Measurements from ENCODE around the gene POLR1D.

Gene POLR1D

DNA sequence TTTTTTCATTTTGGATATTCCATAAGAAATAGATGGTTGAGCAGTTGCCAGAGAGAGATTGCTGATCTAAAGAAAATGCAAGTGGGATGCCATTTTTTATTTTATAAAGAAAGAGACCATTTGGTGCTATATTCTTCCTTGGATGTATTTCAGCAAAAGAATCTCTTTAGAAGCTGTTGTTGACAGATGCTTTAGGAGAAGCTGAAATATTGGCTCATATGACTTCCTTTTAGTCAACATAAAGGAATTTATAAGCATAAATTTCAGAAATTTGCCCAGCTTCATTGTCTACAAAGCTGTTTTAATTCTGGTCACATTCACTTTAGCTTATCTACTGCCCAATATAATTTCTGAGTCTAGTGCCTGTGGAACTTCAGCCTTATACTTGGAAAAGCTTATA, 36.9 kb downstream of the POLR1D start:
- DNase-seq (ENCODE audit: low read depth), result peak; percentile 40
- TF ChIP-seq, protein P1, sequence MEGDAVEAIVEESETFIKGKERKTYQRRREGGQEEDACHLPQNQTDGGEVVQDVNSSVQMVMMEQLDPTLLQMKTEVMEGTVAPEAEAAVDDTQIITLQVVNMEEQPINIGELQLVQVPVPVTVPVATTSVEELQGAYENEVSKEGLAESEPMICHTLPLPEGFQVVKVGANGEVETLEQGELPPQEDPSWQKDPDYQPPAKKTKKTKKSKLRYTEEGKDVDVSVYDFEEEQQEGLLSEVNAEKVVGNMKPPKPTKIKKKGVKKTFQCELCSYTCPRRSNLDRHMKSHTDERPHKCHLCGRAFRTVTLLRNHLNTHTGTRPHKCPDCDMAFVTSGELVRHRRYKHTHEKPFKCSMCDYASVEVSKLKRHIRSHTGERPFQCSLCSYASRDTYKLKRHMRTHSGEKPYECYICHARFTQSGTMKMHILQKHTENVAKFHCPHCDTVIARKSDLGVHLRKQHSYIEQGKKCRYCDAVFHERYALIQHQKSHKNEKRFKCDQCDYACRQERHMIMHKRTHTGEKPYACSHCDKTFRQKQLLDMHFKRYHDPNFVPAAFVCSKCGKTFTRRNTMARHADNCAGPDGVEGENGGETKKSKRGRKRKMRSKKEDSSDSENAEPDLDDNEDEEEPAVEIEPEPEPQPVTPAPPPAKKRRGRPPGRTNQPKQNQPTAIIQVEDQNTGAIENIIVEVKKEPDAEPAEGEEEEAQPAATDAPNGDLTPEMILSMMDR (conservative IDR thresholded peaks at IDR 0.05; ENCODE audit: control insufficient read depth, insufficient read depth, low read depth, low read length), result no peak
- H3K4me3 ChIP-seq (ENCODE audit: control insufficient read depth, low read depth, low read length), result no peak overlapping the region

GRCh38 chr13:27659145-27659865, 37.6 kb downstream of the POLR1D start:
- no peak for DNase-seq (ENCODE audit: low read depth)
- TF ChIP-seq, protein P1 (conservative IDR thresholded peaks at IDR 0.05; ENCODE audit: control insufficient read depth, insufficient read depth, low read depth, low read length), result no peak

DNA sequence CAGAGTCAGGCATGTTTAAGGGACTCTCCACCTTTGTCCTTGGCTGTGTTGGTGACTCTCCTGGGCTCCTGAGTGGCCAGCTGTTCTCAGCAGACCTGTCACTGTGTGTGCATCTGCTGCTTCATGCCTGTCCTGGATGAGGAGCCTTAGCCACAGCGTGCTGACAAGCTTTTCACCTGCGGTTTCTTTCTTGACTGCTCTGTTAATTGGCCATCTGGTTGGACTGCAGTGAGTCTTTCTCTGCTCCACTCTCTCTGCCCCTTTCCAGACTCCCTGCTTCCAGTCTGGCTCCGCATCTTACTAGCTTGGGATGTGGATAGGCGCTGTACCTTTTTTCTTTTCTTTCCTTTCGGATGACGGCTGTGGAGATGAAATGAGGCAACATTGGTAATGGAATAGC, 38.8 kb downstream of the POLR1D start:
- DNase-seq (ENCODE audit: low read depth), result no peak
- TF ChIP-seq, protein P1 (conservative IDR thresholded peaks at IDR 0.05; ENCODE audit: control insufficient read depth, insufficient read depth, low read depth, low read length), result no peak
- H3K4me3 ChIP-seq (ENCODE audit: control insufficient read depth, low read depth, low read length), result no peak overlapping the region

More at GRCh38 chr13:27659145-27659865, 37.6 kb downstream of the POLR1D start:
- no peak overlapping the region for H3K4me3 ChIP-seq (ENCODE audit: control insufficient read depth, low read depth, low read length)

DNA sequence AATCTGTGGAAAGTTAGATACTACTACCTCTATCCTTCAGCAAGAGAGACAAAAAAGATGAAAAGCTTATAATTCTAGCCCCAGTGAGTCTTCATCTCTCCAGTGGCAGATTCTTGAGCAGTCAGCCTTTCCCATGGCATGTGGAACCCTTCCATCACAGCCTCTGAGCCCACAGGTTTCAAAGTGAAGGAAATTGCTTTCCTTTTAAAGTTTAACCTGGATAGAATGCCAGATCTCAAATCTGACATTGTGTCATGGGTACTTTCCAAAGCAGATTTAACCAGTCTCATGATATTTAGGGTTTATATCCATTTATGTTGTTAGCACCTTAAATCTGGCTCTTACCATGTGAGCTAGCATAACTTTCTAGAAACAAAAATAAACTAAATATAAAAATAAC, 39.3 kb downstream of the POLR1D start:
- no peak for DNase-seq (ENCODE audit: low read depth)
- H3K4me3 ChIP-seq (ENCODE audit: control insufficient read depth, low read depth, low read length), result no peak overlapping the region
- TF ChIP-seq, protein P1 (conservative IDR thresholded peaks at IDR 0.05; ENCODE audit: control insufficient read depth, insufficient read depth, low read depth, low read length), result no peak

- DNase-seq (ENCODE audit: low read depth), result no peak
- H3K4me3 ChIP-seq (ENCODE audit: control insufficient read depth, low read depth, low read length), result no peak overlapping the region
- TF ChIP-seq, protein P1 (conservative IDR thresholded peaks at IDR 0.05; ENCODE audit: control insufficient read depth, insufficient read depth, low read depth, low read length), result no peak
These were observed 41.2 kb downstream of the POLR1D start for GRCh38 chr13:27662738-27663470.

DNA sequence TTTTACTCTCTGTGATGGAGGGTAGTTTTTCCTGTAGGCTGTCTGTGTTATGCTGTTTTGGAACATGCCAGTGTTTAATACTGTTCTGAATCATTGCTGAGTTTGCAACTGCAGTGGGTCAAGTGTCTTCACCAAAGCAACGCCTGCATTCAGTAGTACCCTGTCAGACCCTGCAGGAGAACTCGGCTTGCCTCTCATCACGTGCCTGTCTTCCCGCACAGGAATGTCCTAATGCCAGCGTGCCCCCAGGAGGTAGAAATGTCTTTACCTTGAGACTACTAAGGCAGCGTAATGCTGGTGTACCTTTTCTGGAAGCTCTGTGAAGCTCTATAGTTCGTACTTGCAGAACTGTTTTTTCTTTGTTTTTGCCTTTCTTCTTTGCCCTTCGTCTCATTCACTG, 42.3 kb downstream of the POLR1D start:
- TF ChIP-seq, protein P1 (conservative IDR thresholded peaks at IDR 0.05; ENCODE audit: control insufficient read depth, insufficient read depth, low read depth, low read length), result no peak
- H3K4me3 ChIP-seq (ENCODE audit: control insufficient read depth, low read depth, low read length), result no peak overlapping the region
- no peak for DNase-seq (ENCODE audit: low read depth)

Data from fibroblast of mammary gland (primary cell).